Lung (tissue), 12 donors: ENCODE results near the gene HABP2. TPM values are rescaled to one million over a fixed set of nuclear protein-coding genes. Genes with fewer than 3 reads are reported as not detected.

Experiments used
- ATAC-seq: fragments of 200-7000 bp; cut with Tn5 transposase; one replicate; pipeline ENCODE4 v1.9.1; 2020; ENCODE audit warnings: moderate number of reproducible peaks; ENCODE audit not compliant: insufficient read depth, low FRiP score
- DNase-seq, 3 donors: peaks; one replicate each; pipeline ENCODE4 v3.0.0-alpha.2; 2013 to 2017
- H3K27ac ChIP-seq, 2 donors: one replicate each; pipeline ENCODE4 v1.5.1; 2013; ENCODE audit warnings: mild to moderate bottlenecking in 2 of 2, moderate library complexity in 2 of 2, control low read depth in 1 of 2, inconsistent platforms in 1 of 2, low read depth in 1 of 2, low read length in 1 of 2
- H3K27me3 ChIP-seq, 3 donors: one replicate each; pipeline ENCODE4 v1.5.1; 2013; ENCODE audit warnings: low read length in 2 of 3; ENCODE audit not compliant: control insufficient read depth in 3 of 3, insufficient read depth in 3 of 3
- H3K36me3 ChIP-seq, 4 donors: one replicate each; pipeline ENCODE4 v1.5.1; 2013; ENCODE audit warnings: low read length in 4 of 4, mild to moderate bottlenecking in 1 of 4, moderate library complexity in 1 of 4; ENCODE audit not compliant: control insufficient read depth in 4 of 4, insufficient read depth in 4 of 4
- H3K4me1 ChIP-seq, 5 donors: one replicate each; pipeline ENCODE4 v1.5.1; 2013; ENCODE audit warnings: low read length in 5 of 5, mild to moderate bottlenecking in 2 of 5, moderate library complexity in 1 of 5; ENCODE audit not compliant: control insufficient read depth in 5 of 5, insufficient read depth in 5 of 5
- H3K4me3 ChIP-seq: one replicate; pipeline ENCODE4 v1.5.1; 2013; ENCODE audit warnings: mild to moderate bottlenecking, control low read depth, moderate library complexity
- H3K9ac ChIP-seq, 2 donors: one replicate each; pipeline ENCODE4 v1.5.1; 2013; ENCODE audit warnings: low read length in 2 of 2, control low read depth in 1 of 2; ENCODE audit not compliant: insufficient read depth in 1 of 2
- H3K9me3 ChIP-seq, 4 donors: one replicate each; pipeline ENCODE4 v1.5.1; 2013; ENCODE audit warnings: low read length in 3 of 4, mild to moderate bottlenecking in 1 of 4, moderate library complexity in 1 of 4; ENCODE audit not compliant: control insufficient read depth in 4 of 4, insufficient read depth in 3 of 4
- CTCF ChIP-seq: IDR thresholded peaks from 2 replicates; pipeline ENCODE4 v1.5.1; 2012; ENCODE audit warnings: mild to moderate bottlenecking; ENCODE audit errors: control extremely low read depth, extremely low read depth
- WGBS, 2 donors: extraction: QIAGEN DNeasy Blood & Tissue Kit; methylation state at CpG; one replicate each; pipeline ENCODE4 v1.1.7; 2013; 5-methylcytosine and 5-hydroxymethylcytosine counted together
- polyA plus RNA-seq, 2 donors: library from polyadenylated mRNA; stranded (reverse); fragments of 200-250 nt; gene quantifications; one replicate each; pipeline ENCODE4 v1.2.1, GENCODE V29; 2013
- total RNA-seq, 2 donors: library from RNA; depleted of rRNA in 1 of 2; stranded (reverse); fragments of >200 nt in 1 of 2; gene quantifications; one replicate each; pipeline ENCODE4 v1.2.1, GENCODE V29; 2014 to 2021
- donor health status: control.
- donor health status: control.
- donor health status: Bipolar disorder and iron deficiency.
- donor health status: healthy.
- donor health status: DM: yes; HTN: yes; CAD: no.

Gene HABP2
- total and polyA plus RNA-seq, 4 donors = 0.10 to 1.3 (median 0.65) TPM

GRCh38 chr10:113618338-113618737 lies 65.5 kb downstream of the HABP2 start:
- no peaks in the 10 kb centered on the region for H3K36me3 ChIP-seq
- no peak overlapping the region for H3K4me3 ChIP-seq
- DNase-seq (no peak), ATAC-seq (no peak)
- H3K27ac ChIP-seq = no peak overlapping the region
- peaks cover 0 to 3% (median 0%) of the 10 kb centered on the region in 4 donors for H3K9me3 ChIP-seq
- peaks cover 0 to 21% (median 3%) of the 10 kb centered on the region in 3 donors for H3K27me3 ChIP-seq
- H3K9ac ChIP-seq = no peak overlapping the region
- H3K4me1 ChIP-seq = peaks cover 0 to 10% (median 0%) of the 10 kb centered on the region in 5 donors
- TF ChIP-seq CTCF = no peak
- 83 to 91% methylated on average over 7 of the region's 7 CpGs for WGBS, 2 donors

- ATAC-seq (no peak), DNase-seq (no peak)
- TF ChIP-seq CTCF = no peak
- Histone ChIP-seq H3K36me3 (no peaks in the 10 kb centered on the region), H3K4me1 (peaks cover 0 to 10% (median 0%) of the 10 kb centered on the region in 5 donors), H3K27me3 (peaks cover 0 to 21% (median 3%) of the 10 kb centered on the region in 3 donors), H3K9ac (no peak overlapping the region), H3K27ac (no peak overlapping the region), H3K9me3 (peaks cover 0 to 3% (median 0%) of the 10 kb centered on the region in 4 donors), H3K4me3 (no peak overlapping the region)
- 92 to 95% methylated on average over 1 of the region's 1 CpG for WGBS, 2 donors
These were observed 66.5 kb downstream of the HABP2 start for GRCh38 chr10:113619401-113619800.

DNA sequence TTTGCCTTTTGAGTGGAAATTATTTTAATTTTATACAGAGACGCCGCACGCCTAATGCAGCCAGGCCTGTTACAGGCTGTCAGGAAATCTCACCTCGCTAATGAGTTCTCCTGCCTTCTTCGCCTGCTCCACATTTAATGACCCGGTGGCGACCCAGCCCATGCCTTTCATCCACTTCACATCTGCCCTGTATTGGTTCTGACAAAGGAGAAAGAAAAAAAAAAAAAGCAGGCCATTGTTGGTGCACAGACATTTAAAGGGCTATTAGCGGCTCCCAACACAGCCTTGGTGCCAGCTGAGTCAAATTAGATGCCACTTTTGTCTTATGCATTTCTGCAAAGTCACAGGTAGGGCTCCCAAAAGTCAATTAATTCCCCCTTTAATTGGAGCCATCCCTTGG lies 67.7 kb downstream of the HABP2 start:
- WGBS, 2 donors = 78 to 85% methylated on average over 8 of the region's 8 CpGs
- no peak for TF ChIP-seq CTCF
- Histone ChIP-seq H3K27me3 (peaks cover 0 to 17% (median 0%) of the 10 kb centered on the region in 3 donors), H3K9ac (no peak overlapping the region), H3K4me1 (peaks cover 0 to 10% (median 0%) of the 10 kb centered on the region in 5 donors), H3K4me3 (no peak overlapping the region), H3K9me3 (peaks cover 0 to 3% (median 0%) of the 10 kb centered on the region in 4 donors), H3K36me3 (no peaks in the 10 kb centered on the region), H3K27ac (no peak overlapping the region)
- no peak for ATAC-seq
- DNase-seq = no peak

DNA sequence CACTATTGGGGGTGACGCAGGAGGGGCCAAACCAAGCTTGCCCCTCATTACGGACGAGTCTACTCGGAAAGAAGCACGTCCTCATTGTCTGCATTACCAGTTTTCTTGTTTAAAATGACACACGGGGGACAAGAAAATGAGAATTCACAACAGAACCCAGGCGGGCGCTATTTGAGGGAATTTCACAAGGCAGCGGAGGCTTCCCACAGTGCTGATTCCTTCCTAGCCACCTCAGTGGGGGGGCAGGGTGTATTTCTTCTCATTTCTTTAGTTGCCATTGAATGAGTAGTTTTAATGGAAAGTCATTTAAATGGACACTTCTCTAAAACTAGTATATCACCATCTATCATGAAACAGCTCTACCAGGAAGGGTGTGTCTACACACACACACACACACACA lies 68.1 kb downstream of the HABP2 start:
- 89 to 90% methylated on average over 9 of the region's 9 CpGs for WGBS, 2 donors
- peaks cover 0 to 15% (median 0%) of the 10 kb centered on the region in 3 donors for H3K27me3 ChIP-seq
- H3K4me1 ChIP-seq = peaks cover 0 to 10% (median 0%) of the 10 kb centered on the region in 5 donors
- DNase-seq (no peak), ATAC-seq (no peak)
- TF ChIP-seq CTCF = no peak
- no peaks in the 10 kb centered on the region for H3K36me3 ChIP-seq
- no peak overlapping the region for H3K27ac ChIP-seq
- H3K9me3 ChIP-seq = peaks cover 0 to 3% (median 0%) of the 10 kb centered on the region in 4 donors
- H3K9ac ChIP-seq = no peak overlapping the region
- no peak overlapping the region for H3K4me3 ChIP-seq
